ENCODE measurements around the gene DERL2.

The DERL2 gene

GRCh38 chr17:5429191-5429887 lies 56.6 kb downstream of the DERL2 start:
- no peak overlapping the region for H3K4me3 ChIP-seq (ENCODE audit: low read length)
- no peak for TF ChIP-seq CTCF (conservative IDR thresholded peaks at IDR 0.05; ENCODE audit: low read depth, low read length)
- no peak for DNase-seq (ENCODE audit: low read depth)

- no peak overlapping the region for H3K4me3 ChIP-seq (ENCODE audit: low read length)
- no peak for TF ChIP-seq CTCF (conservative IDR thresholded peaks at IDR 0.05; ENCODE audit: low read depth, low read length)
- no peak for DNase-seq (ENCODE audit: low read depth)
Observed at GRCh38 chr17:5425826-5426225, 60.2 kb downstream of the DERL2 start.

DNA sequence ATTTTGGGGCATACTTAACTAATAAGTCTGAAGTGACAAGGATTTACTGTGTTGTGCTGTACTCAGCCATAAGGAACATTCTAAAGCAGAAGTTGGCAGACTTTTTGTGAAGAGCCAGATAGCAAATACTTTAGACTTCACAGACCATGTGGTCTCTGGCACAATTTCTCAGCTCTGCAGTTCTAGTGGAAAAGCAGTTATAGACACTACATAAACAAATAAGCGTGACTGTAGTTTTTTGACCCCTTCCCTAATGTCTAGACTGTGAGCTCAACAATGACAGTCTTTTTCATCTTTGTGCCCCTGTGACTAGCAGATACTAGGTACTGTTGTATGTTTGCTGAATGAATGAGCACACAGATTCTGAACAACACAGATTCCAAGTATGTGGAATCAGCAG lies 61.1 kb downstream of the DERL2 start:
- no peak overlapping the region for H3K4me3 ChIP-seq (ENCODE audit: low read length)
- no peak for TF ChIP-seq CTCF (conservative IDR thresholded peaks at IDR 0.05; ENCODE audit: low read depth, low read length)
- no peak for DNase-seq (ENCODE audit: low read depth)

- no peak overlapping the region for H3K4me3 ChIP-seq (ENCODE audit: low read length)
- no peak for TF ChIP-seq CTCF (conservative IDR thresholded peaks at IDR 0.05; ENCODE audit: low read depth, low read length)
- no peak for DNase-seq (ENCODE audit: low read depth)
Observed at GRCh38 chr17:5422505-5422904, 63.5 kb downstream of the DERL2 start.
